ENCODE measurements around the gene NTNG2. TPM values are rescaled to one million over a fixed set of nuclear protein-coding genes. Genes with fewer than 3 reads are reported as not detected.

The NTNG2 gene
- total RNA-seq, 1 donor from 2014 or later, result 1.0 TPM

DNA sequence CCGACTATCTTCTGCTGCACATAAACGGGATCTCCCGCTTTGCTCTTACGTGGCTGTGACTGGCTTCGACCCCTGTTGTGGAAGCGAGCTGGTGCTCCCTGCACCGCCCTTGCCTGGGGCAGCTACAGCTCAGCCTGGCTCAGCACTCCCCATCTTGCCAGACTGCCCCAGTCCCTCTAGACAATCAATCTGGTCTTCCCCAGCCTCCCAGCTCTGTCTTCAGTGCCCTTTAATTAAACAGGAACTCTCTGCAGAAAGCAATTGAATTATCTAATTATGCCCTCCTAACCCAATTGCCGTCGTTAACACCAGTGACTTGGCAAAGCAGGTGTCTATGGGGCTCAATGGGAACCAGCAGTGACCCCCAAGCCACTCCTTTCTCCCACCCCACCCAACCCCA, 18.9 kb upstream of the NTNG2 start:
- DNase-seq (ENCODE audit: low spot score), result no peak

DNA sequence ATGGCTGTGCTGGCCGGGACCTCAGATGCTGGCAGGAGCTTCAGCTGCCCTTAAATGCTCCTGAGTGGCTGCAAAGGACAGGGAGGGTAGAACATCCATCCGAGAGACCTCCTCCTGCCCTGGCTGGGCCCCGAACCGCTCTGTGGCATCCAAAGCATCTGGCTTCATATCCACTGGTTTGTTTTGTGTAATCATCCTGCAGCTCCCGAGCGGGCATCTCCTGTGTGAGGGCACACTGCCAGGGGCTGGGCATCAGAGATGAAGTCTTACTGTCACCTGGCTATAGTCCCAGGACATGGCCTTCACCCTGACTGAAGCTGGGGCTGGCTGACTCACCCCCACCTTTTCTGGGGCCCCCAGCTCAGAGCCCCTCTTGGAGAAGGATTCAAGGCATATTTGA, 18.5 kb upstream of the NTNG2 start:
- H3K79me2 ChIP-seq (ENCODE audit: low read depth), result no peaks in the 10 kb centered on the region
- Mint-ChIP-seq H3K9me3 (no peaks in the 10 kb centered on the region), H3K27ac (no peak overlapping the region), H3K27me3 (ENCODE audit: insufficient read depth, low read depth) (peaks cover 29% of the 10 kb centered on the region), H3K4me3 (no peak overlapping the region), H3K36me3 (no peaks in the 10 kb centered on the region), H3K4me1 (peaks cover 38% of the 10 kb centered on the region)
- H3K9ac ChIP-seq, result no peak overlapping the region
- peaks cover 30% of the 10 kb centered on the region for H3K4me1 ChIP-seq
- no peak overlapping the region for H3K27ac ChIP-seq
- no peak overlapping the region for H3K4me3 ChIP-seq
- no peak overlapping the region for H2AFZ ChIP-seq (replicated peaks)
- H3K9me3 ChIP-seq (ENCODE audit: low read depth), result no peaks in the 10 kb centered on the region
- H3F3A ChIP-seq (ENCODE audit: low read depth), result peaks cover 33% of the 10 kb centered on the region
- peaks cover 26% of the 10 kb centered on the region for H3K27me3 ChIP-seq
- DNase-seq (ENCODE audit: low spot score), result no peak
- no peak overlapping the region for H3K4me2 ChIP-seq
- H4K20me1 ChIP-seq (ENCODE audit: low read depth), result peaks cover 4% of the 10 kb centered on the region
- TF ChIP-seq EZH2 (IDR thresholded peaks at IDR 0.05) (no peak), EZH2phosphoT487 (IDR thresholded peaks at IDR 0.05) (no peak)
- TF ChIP-seq, protein P1, sequence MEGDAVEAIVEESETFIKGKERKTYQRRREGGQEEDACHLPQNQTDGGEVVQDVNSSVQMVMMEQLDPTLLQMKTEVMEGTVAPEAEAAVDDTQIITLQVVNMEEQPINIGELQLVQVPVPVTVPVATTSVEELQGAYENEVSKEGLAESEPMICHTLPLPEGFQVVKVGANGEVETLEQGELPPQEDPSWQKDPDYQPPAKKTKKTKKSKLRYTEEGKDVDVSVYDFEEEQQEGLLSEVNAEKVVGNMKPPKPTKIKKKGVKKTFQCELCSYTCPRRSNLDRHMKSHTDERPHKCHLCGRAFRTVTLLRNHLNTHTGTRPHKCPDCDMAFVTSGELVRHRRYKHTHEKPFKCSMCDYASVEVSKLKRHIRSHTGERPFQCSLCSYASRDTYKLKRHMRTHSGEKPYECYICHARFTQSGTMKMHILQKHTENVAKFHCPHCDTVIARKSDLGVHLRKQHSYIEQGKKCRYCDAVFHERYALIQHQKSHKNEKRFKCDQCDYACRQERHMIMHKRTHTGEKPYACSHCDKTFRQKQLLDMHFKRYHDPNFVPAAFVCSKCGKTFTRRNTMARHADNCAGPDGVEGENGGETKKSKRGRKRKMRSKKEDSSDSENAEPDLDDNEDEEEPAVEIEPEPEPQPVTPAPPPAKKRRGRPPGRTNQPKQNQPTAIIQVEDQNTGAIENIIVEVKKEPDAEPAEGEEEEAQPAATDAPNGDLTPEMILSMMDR (IDR thresholded peaks at IDR 0.05), result no peak
- no peaks in the 10 kb centered on the region for H3K36me3 ChIP-seq

More for the DNA sequence above, 18.9 kb upstream of the NTNG2 start:
- peaks cover 40% of the 10 kb centered on the region for H3K4me1 Mint-ChIP-seq
- no peak overlapping the region for H3K4me2 ChIP-seq
- no peaks in the 10 kb centered on the region for H3K9me3 ChIP-seq (ENCODE audit: low read depth)
- H3K27ac Mint-ChIP-seq, result no peak overlapping the region
- H3K27ac ChIP-seq, result no peak overlapping the region
- H3K36me3 Mint-ChIP-seq, result no peaks in the 10 kb centered on the region
- H3K27me3 Mint-ChIP-seq (ENCODE audit: insufficient read depth, low read depth), result peaks cover 29% of the 10 kb centered on the region
- no peak overlapping the region for H3K4me3 Mint-ChIP-seq
- peaks cover 35% of the 10 kb centered on the region for H3F3A ChIP-seq (ENCODE audit: low read depth)
- no peak overlapping the region for H3K4me3 ChIP-seq
- no peaks in the 10 kb centered on the region for H3K36me3 ChIP-seq
- H3K4me1 ChIP-seq, result peaks cover 30% of the 10 kb centered on the region
- no peaks in the 10 kb centered on the region for H3K79me2 ChIP-seq (ENCODE audit: low read depth)
- peaks cover 30% of the 10 kb centered on the region for H3K27me3 ChIP-seq
- no peak overlapping the region for H3K9ac ChIP-seq
- peaks cover 4% of the 10 kb centered on the region for H4K20me1 ChIP-seq (ENCODE audit: low read depth)
- H3K9me3 Mint-ChIP-seq, result no peaks in the 10 kb centered on the region
- H2AFZ ChIP-seq (replicated peaks), result no peak overlapping the region
- TF ChIP-seq, protein P1 (IDR thresholded peaks at IDR 0.05), result no peak
- TF ChIP-seq EZH2phosphoT487 (IDR thresholded peaks at IDR 0.05) (no peak), EZH2 (IDR thresholded peaks at IDR 0.05) (no peak)

DNA sequence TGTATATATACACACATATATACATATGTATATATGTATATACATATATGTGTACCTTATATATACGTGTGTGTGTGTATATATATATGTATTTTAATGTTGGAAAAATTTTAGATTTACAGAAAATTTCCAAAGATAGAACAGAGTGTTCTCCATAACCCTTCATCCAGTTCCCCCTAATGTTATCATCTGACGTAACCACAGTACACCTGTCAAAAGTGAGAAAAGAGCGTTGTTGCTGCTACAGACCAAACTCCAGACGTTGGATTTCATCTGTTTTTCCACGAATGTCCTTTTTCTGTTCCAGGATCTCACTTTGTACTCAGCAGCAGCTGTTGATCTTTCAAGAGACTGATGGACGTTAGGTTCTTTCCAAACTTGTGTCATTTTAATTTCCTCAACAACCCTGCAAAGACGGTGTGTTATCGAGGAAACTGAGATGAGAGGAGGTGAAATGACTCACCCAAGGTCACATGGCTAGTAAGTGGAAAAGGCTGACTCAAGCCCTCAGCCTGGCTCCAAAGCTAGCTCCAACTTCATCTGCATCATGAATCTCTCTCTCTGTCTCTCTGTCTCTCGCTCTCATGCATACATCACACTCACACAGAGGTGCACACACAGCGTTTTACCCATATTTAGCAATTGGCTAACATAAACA, 17.0 kb upstream of the NTNG2 start:
- Mint-ChIP-seq H3K27me3 (ENCODE audit: insufficient read depth, low read depth) (peaks cover 26% of the 10 kb centered on the region), H3K27ac (no peak overlapping the region), H3K4me1 (peaks cover 31% of the 10 kb centered on the region), H3K4me3 (no peak overlapping the region), H3K9me3 (no peaks in the 10 kb centered on the region), H3K36me3 (no peaks in the 10 kb centered on the region)
- H3K9me3 ChIP-seq (ENCODE audit: low read depth), result no peaks in the 10 kb centered on the region
- no peak overlapping the region for H2AFZ ChIP-seq (replicated peaks)
- H4K20me1 ChIP-seq (ENCODE audit: low read depth), result peaks cover 4% of the 10 kb centered on the region
- no peaks in the 10 kb centered on the region for H3K79me2 ChIP-seq (ENCODE audit: low read depth)
- DNase-seq (ENCODE audit: low spot score), result no peak
- H3K27ac ChIP-seq, result no peak overlapping the region
- peaks cover 31% of the 10 kb centered on the region for H3F3A ChIP-seq (ENCODE audit: low read depth)
- no peaks in the 10 kb centered on the region for H3K36me3 ChIP-seq
- peaks cover 14% of the 10 kb centered on the region for H3K27me3 ChIP-seq
- no peak overlapping the region for H3K4me3 ChIP-seq
- H3K4me2 ChIP-seq, result no peak overlapping the region
- H3K4me1 ChIP-seq, result peaks cover 27% of the 10 kb centered on the region
- TF ChIP-seq EZH2phosphoT487 (IDR thresholded peaks at IDR 0.05) (no peak), EZH2 (IDR thresholded peaks at IDR 0.05) (no peak)
- TF ChIP-seq, protein P1 (IDR thresholded peaks at IDR 0.05), result no peak
- no peak overlapping the region for H3K9ac ChIP-seq
